DLD1 (cell line): Measurements from ENCODE around the gene DLST.

Experiments used
- in situ Hi-C: cut with HindIII; loops from 2 replicates; pipeline ENCODE4 v1.10.0; 2017; ENCODE audit warnings: low sequenced_read_pairs

Gene DLST

GRCh38 chr14:74892745-74893144, 11.0 kb downstream of the DLST start:
- in situ Hi-C loops, result no loop called here

- in situ Hi-C loops, result no loop called here
Measured at GRCh38 chr14:74893614-74894091, 11.9 kb downstream of the DLST start.

GRCh38 chr14:74896400-74896799, 14.7 kb downstream of the DLST start:
- in situ Hi-C loops, result no loop called here

GRCh38 chr14:74897642-74898041, 15.9 kb downstream of the DLST start:
- in situ Hi-C loops, result no loop called here

GRCh38 chr14:74898083-74898482, 16.4 kb downstream of the DLST start:
- in situ Hi-C loops, result no loop called here

GRCh38 chr14:74898694-74899093, 17.0 kb downstream of the DLST start:
- in situ Hi-C loops, result no loop called here

GRCh38 chr14:74902941-74903705, 21.4 kb downstream of the DLST start:
- in situ Hi-C loops, result no loop called here

- in situ Hi-C loops, result loop anchor here (5.0 kb wide), 1 partner anchor 48 kb away; no protein-coding TSS in a partner anchor
Measured at GRCh38 chr14:74904635-74905503, 23.2 kb downstream of the DLST start.

- in situ Hi-C loops, result loop anchor here (5.0 kb wide), 1 partner anchor 48 kb away; no protein-coding TSS in a partner anchor
Measured at GRCh38 chr14:74905595-74906142, 24.0 kb downstream of the DLST start.

GRCh38 chr14:74906925-74907521, 25.3 kb downstream of the DLST start:
- in situ Hi-C loops, result loop anchor here (5.0 kb wide), 1 partner anchor 50 kb away; no protein-coding TSS in a partner anchor

- in situ Hi-C loops, result loop anchor here (5.0 kb wide), 1 partner anchor 50 kb away; no protein-coding TSS in a partner anchor
Measured at GRCh38 chr14:74907744-74908143, 26.0 kb downstream of the DLST start.

- in situ Hi-C loops, result loop anchor here (5.0 kb wide), 1 partner anchor 52 kb away; no protein-coding TSS in a partner anchor
Measured at GRCh38 chr14:74908861-74909341, 27.2 kb downstream of the DLST start.

GRCh38 chr14:74909501-74909900, 27.8 kb downstream of the DLST start:
- in situ Hi-C loops, result loop anchor here (5.0 kb wide), 1 partner anchor 52 kb away; no protein-coding TSS in a partner anchor

- in situ Hi-C loops, result loop anchor here (5.0 kb wide), 1 partner anchor 53 kb away; no protein-coding TSS in a partner anchor
Measured at GRCh38 chr14:74909911-74910310, 28.2 kb downstream of the DLST start.

GRCh38 chr14:74910556-74910955, 28.8 kb downstream of the DLST start:
- in situ Hi-C loops, result no loop called here

GRCh38 chr14:74911221-74911620, 29.5 kb downstream of the DLST start:
- in situ Hi-C loops, result no loop called here

- in situ Hi-C loops, result no loop called here
Measured at GRCh38 chr14:74911704-74912103, 30.0 kb downstream of the DLST start.

- in situ Hi-C loops, result no loop called here
Measured at GRCh38 chr14:74912111-74912510, 30.4 kb downstream of the DLST start.

- in situ Hi-C loops, result no loop called here
Measured at GRCh38 chr14:74912801-74913200, 31.1 kb downstream of the DLST start.

GRCh38 chr14:74913393-74913910, 31.7 kb downstream of the DLST start:
- in situ Hi-C loops, result no loop called here
